GM19239 (cell line): Measurements from ENCODE around the gene EPB41L1.
"Not testable (repeated sequence)": the region's sequence is repeated elsewhere in the genome, so short reads cannot be mapped to it uniquely, and the experiment has no call there.

Experiments used
- DNase-seq: peaks from one replicate; pipeline ENCODE4 v3.0.0; 2011; ENCODE audit warnings: low spot score; ENCODE audit not compliant: insufficient read length
- FAIRE-seq: peaks from 2 replicates; lab custom pipeline; 2011; peaks lifted over from hg19 to GRCh38; lab: Jason Lieb, UNC

EPB41L1 gene

DNA sequence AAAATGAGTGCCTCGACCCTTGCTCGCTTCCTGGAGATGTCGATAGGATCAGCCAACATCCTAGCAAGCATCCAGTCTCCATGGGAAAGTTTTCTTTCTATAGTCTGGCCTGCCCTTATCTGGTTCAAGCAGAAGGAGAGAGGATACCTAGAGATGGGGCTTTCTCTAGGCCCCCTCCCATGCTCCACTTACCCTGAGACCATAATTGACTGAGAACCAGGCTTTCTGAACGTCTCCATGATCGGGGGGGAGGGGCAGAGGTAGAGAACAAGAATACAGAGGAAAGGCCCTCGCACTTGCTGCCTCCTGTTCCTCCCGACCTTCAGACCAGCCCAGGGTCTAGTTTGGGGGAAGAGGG, 31.6 kb upstream of the EPB41L1 start:
- DNase-seq (no peak), FAIRE-seq (no peak)

DNA sequence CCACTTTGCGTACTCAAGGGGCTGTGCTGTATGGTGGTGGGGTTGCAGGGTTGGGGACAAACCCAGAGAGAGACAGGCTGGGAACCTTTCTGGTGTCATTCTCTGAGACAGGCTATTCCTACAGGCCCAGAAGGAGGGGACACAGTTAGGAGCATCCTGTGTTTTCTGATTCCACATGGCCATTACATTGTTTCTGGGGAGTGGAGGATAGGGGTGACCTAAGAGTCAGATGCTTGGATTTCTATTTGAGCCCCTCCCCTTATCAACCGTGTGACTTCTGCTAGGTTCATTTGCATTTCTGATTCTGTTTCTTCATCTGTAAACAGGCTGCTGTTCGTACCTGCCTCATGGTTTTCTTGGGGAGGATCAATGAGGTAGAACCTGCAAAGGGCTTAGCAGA, 29.4 kb upstream of the EPB41L1 start:
- DNase-seq, result no peak
- FAIRE-seq, result no peak

DNA sequence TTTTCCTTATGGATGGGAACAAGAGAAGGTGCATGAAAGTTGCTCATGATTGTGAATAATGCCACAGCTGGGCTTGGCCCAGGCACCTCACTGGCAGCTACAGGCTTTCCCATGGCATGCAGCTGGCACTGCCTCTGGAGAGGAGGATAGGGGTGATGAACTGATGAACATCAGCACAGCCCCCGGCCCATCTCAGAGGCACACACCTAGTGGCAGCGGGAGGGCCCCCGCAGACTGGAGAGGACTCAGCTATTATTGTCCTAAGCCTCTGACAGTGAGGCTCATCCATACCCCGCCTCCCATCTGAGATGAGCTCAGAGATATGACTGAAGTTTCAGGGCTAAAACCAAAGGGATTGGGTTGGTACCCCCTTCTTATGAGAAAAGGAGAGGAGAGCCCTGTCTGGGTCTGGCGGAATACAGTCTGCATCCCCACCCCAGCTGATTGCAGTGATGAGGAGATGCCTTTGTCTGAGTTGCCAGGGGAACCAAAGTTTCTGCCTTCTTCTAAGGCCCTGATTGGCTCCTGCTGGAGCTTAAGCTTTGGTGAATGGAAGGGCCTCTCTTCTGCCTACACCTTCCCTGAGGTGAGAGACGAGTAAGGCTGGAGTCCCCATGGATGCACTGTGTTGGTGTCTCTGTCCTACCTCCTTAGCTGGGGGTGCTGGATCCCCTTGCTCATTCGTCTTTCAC, 27.6 kb upstream of the EPB41L1 start:
- no peak for DNase-seq

GRCh38 chr20:36128463-36129159, 25.9 kb upstream of the EPB41L1 start:
- DNase-seq, result no peak
- FAIRE-seq, result no peak

More for the DNA sequence above, 27.6 kb upstream of the EPB41L1 start:
- no peak for FAIRE-seq

- FAIRE-seq (no peak), DNase-seq (no peak)
Observed at GRCh38 chr20:36129160-36129543, 25.4 kb upstream of the EPB41L1 start.

- FAIRE-seq (no peak), DNase-seq (no peak)
Observed at GRCh38 chr20:36130390-36130789, 24.1 kb upstream of the EPB41L1 start.

GRCh38 chr20:36132802-36133211, 21.7 kb upstream of the EPB41L1 start:
- FAIRE-seq (no peak), DNase-seq (no peak)

DNA sequence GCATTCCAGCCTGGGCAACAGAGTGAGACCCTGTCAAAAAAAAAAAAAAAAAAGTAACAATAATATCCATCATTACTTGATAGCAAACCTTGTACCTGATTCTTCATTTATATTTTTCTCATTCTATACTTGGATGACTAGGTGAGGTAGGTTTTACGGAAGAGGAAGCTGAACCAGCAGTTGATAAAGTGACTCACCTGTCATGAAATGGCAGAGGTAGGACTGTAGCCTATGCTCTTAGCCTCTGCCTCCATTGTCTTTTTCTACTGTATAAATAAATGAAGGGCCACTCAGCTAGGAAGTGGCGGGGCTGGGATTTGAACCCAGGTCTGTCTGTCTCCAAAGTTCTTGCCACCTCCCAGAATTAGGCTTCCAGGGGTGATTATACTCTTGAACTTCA, 20.7 kb upstream of the EPB41L1 start:
- DNase-seq (no peak), FAIRE-seq (no peak)

GRCh38 chr20:36135159-36135558, 19.4 kb upstream of the EPB41L1 start:
- no peak for FAIRE-seq
- DNase-seq, result no peak

- no peak for FAIRE-seq
- DNase-seq, result no peak
Observed at GRCh38 chr20:36135821-36136220, 18.7 kb upstream of the EPB41L1 start.

DNA sequence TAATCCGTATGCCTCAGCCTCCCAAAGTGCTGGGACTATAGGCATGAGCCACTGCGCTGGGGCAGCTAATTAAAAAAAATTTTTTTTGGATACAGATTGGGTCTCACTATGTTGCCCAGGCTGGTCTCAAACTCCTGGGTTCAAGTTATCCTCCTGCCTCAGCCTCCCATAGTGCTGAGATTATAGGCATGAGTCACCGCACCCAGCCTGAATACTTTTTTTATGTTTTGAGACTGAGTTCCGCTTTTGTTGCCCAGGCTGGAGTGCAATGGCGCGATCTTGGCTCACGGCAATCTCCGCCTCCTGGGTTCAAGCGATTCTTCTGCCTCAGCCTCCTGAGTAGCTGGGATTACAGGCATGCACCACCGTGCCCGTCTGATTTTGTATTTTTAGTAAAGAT, 17.2 kb upstream of the EPB41L1 start:
- DNase-seq, result not testable (repeated sequence)

DNA sequence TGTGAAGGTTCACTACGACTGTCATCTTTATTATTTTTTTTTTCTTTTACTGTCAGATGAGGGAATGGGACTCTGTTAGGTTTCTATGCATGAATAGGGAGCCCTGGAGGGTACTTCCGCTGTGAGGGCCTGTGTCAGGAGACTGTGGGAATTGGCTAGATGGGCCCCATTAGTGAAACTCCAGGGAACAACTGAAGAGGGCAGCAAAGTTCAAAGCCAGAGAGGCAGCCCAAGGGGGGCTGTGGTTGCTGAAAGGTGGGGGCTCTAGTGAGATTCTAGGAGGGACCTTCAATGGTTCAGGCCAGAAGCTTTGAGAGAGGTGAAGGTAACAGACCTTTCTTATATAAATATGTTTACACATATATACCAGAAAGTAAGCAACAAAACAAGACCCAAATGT, 13.2 kb upstream of the EPB41L1 start:
- FAIRE-seq, result no peak
- no peak for DNase-seq

More for the DNA sequence above, 17.2 kb upstream of the EPB41L1 start:
- not testable (repeated sequence) for FAIRE-seq

GRCh38 chr20:36144336-36144735, 10.2 kb upstream of the EPB41L1 start:
- FAIRE-seq (no peak), DNase-seq (no peak)

DNA sequence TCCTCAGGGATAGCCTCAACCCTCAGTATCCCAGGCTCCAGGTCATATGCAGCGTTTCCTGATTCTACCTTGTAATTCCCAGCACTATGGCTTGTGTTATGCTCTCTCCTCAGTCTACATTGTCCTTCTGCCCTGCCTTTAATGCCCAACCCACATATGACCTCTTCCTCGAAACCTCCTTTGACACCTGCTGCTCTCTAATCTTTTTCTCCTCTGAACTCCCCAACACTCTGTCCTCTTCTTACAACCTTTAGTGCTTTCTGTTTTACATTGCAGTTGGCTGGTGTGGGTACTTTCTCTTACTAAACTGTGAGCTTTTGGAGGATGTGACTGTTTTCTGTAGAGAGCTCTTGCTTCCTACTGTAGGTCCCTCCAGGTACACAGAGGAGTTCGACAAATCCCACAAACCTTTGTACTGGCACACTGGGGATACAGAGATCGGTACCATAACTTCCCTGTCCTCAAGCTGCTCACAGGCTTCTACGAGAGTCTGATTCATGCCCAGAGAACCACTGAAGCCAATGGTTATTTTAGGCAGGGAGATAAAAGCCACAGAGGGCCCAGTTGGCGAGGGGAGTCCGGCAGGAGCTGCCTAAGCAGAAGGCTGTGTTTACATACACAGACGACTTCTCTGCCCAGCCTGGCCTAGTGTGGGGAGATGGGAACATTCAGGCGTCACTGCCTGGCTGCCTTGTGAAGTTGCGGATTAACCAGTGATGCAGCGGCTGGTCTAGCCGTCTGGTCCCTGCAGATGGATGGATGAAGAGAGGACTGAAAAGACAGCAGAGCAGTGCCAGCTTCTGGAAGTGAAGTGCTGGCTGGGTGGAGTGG, 8.4 kb upstream of the EPB41L1 start:
- FAIRE-seq, result no peak
- no peak for DNase-seq

DNA sequence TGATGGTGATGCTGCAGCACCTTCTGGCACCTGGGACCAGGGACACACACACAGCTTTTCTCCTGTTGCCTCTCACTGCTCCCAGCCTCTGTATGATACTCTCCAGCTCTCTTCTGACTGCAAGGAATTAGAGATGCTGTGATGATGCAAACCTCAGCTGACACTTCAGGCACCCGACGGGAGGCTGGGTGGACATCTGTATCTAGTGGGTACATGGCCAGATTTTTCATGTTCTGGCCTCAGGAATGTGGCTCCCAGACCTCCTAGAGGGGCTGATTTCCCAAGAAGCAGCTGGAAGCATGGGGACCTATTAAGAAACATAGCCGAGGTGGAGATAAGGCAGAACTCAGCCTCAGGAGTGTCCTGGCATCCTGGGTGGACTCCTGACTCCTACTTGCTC, 6.8 kb upstream of the EPB41L1 start:
- no peak for FAIRE-seq
- no peak for DNase-seq

GRCh38 chr20:36148439-36148838, 6.1 kb upstream of the EPB41L1 start:
- FAIRE-seq, result no peak
- no peak for DNase-seq

GRCh38 chr20:36149012-36149411, 5.5 kb upstream of the EPB41L1 start:
- DNase-seq (no peak), FAIRE-seq (no peak)

DNA sequence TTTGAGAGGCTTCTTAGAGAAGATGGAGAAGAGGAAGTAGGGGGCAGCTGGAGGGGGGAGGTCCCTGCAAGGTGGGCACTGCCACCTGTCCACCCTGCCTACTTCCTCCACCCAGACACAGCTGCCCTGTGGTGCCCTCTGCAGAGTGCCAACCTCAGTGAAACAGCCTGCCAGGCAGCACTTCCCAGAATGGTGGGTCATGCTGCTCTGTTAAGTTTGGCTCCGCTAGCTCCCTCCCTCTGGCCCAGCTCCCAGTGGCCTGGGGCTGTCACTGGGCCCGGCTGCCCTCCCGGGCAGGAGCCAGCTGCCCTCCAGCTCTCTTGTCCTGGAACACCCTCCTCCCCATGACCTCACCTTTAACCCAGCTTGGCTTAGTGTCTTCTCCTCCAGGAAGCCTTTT, 5.1 kb upstream of the EPB41L1 start:
- FAIRE-seq, result no peak
- DNase-seq, result no peak

GRCh38 chr20:36150489-36150846, 4.1 kb upstream of the EPB41L1 start:
- no peak for FAIRE-seq
- no peak for DNase-seq

- FAIRE-seq (no peak), DNase-seq (no peak)
Observed at GRCh38 chr20:36150847-36151539, 3.5 kb upstream of the EPB41L1 start.

GRCh38 chr20:36152261-36152660, 2.3 kb upstream of the EPB41L1 start:
- FAIRE-seq, result no peak
- DNase-seq, result no peak
